PFSK-1 (cell line): Measurements from ENCODE around the gene CAMK4.

Experiments
- POLR2AphosphoS5 ChIP-seq: IDR thresholded peaks from 2 replicates; pipeline ENCODE4 v1.6.1; 2012; ENCODE audit warnings: low read depth, mild to moderate bottlenecking, control low read depth, low read length, moderate library complexity
- TAF1 ChIP-seq: IDR thresholded peaks from 2 replicates; pipeline ENCODE4 v1.6.1; 2012; ENCODE audit warnings: low read length, control low read depth, borderline replicate concordance; ENCODE audit not compliant: insufficient read depth
- TF ChIP-seq, protein P1 (sequence below), 2 experiments: IDR thresholded peaks; 2 replicates each; pipeline versions ENCODE4 v1.6.1 to v1.8.0; 2011 to 2012; ENCODE audit warnings: low read depth in 2 of 2, low read length in 2 of 2, control low read depth in 1 of 2, inconsistent platforms in 1 of 2, mild to moderate bottlenecking in 1 of 2, moderate library complexity in 1 of 2; ENCODE audit not compliant: insufficient read depth in 1 of 2

DNA sequence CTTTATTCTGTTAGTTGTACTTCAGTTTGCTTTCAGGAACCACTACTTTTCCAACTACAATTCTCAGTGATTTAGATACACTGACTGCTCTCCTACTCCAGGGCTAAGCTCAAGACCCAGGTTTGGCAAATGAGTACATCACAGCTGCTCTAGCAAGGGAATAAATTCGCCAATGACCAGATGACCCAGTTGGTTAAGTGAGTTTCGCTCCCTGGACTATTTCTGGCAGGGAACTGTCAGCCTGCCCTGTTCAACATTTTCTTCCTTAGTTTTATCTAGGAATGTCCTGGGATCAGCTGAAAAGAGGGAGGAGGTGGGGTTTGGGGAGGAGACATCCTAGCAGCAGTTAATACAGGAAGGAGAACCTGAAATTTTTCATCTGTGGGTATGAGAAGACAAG lies 294.6 kb downstream of the CAMK4 start:
- no peak for TF ChIP-seq POLR2AphosphoS5
- TF ChIP-seq, protein P1, sequence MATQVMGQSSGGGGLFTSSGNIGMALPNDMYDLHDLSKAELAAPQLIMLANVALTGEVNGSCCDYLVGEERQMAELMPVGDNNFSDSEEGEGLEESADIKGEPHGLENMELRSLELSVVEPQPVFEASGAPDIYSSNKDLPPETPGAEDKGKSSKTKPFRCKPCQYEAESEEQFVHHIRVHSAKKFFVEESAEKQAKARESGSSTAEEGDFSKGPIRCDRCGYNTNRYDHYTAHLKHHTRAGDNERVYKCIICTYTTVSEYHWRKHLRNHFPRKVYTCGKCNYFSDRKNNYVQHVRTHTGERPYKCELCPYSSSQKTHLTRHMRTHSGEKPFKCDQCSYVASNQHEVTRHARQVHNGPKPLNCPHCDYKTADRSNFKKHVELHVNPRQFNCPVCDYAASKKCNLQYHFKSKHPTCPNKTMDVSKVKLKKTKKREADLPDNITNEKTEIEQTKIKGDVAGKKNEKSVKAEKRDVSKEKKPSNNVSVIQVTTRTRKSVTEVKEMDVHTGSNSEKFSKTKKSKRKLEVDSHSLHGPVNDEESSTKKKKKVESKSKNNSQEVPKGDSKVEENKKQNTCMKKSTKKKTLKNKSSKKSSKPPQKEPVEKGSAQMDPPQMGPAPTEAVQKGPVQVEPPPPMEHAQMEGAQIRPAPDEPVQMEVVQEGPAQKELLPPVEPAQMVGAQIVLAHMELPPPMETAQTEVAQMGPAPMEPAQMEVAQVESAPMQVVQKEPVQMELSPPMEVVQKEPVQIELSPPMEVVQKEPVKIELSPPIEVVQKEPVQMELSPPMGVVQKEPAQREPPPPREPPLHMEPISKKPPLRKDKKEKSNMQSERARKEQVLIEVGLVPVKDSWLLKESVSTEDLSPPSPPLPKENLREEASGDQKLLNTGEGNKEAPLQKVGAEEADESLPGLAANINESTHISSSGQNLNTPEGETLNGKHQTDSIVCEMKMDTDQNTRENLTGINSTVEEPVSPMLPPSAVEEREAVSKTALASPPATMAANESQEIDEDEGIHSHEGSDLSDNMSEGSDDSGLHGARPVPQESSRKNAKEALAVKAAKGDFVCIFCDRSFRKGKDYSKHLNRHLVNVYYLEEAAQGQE (IDR thresholded peaks at IDR 0.05; ENCODE audit: insufficient read depth in 1 of 2, low read depth in 2 of 2, low read length in 2 of 2), result no peak
- no peak for TF ChIP-seq TAF1
